Left ventricle myocardium inferior (tissue), 1 donor: Measurements from ENCODE around the gene RASL10B. TPM values are rescaled to one million over a fixed set of nuclear protein-coding genes. Genes with fewer than 3 reads are reported as not detected.

Experiments used
- DNase-seq: peaks from one replicate; pipeline ENCODE4 v3.0.0-alpha.2; 2020
- H3K27ac ChIP-seq: fragments of 200-600 bp; replicated peaks from 2 replicates; pipeline ENCODE4 v1.8.0; 2021
- H3K27me3 ChIP-seq: fragments of 200-600 bp; 2 replicates; pipeline ENCODE4 v1.8.0; 2021; ENCODE audit warnings: low read depth
- H3K36me3 ChIP-seq: fragments of 200-600 bp; 2 replicates; pipeline ENCODE4 v1.8.0; 2021
- H3K4me1 ChIP-seq: fragments of 200-600 bp; 2 replicates; pipeline ENCODE4 v1.8.0; 2021
- H3K4me3 ChIP-seq: fragments of 200-600 bp; 2 replicates; pipeline ENCODE4 v1.8.0; 2021; ENCODE audit warnings: mild to moderate bottlenecking, moderate library complexity
- H3K9me3 ChIP-seq: fragments of 200-600 bp; replicated peaks from 2 replicates; pipeline ENCODE4 v1.8.0; 2021
- CTCF ChIP-seq: fragments of 200-600 bp; IDR thresholded peaks from 2 replicates; pipeline ENCODE4 v1.8.0; 2021; ENCODE audit warnings: antibody characterized with exemption, mild to moderate bottlenecking, borderline replicate concordance
- intact Hi-C: fragments of 100-400 bp; cut with micrococcal nuclease; formaldehyde crosslinking; loops from one replicate; pipeline ENCODE4 v1.11.0; 2022
- total RNA-seq: library from RNA; stranded (reverse); fragmentation: NEBNext Ultra II Directional; extraction: Animal tissue kit (Norgen Biotek cat#: 25700); gene quantifications from one replicate; pipeline ENCODE4 v1.2.1, GENCODE V29; 2021
- donor health status: DM: no; HTN: yes; CAD: no; lungs with severe emphysema.

RASL10B gene
- total RNA-seq, 1 donor from 2014 or later, result 18.4 TPM

GRCh38 chr17:35742896-35743477 is 11.5 kb downstream of the RASL10B start:
- Histone ChIP-seq H3K27ac (no peak overlapping the region), H3K4me3 (no peak overlapping the region), H3K4me1 (peaks cover 19% of the 10 kb centered on the region), H3K9me3 (no peaks in the 10 kb centered on the region), H3K36me3 (no peaks in the 10 kb centered on the region), H3K27me3 (peaks cover 77% of the 10 kb centered on the region)
- no peak for DNase-seq
- intact Hi-C loops, result no loop called here
- TF ChIP-seq CTCF, result no peak

GRCh38 chr17:35743626-35744328 is 12.3 kb downstream of the RASL10B start:
- DNase-seq, result no peak
- no peak for TF ChIP-seq CTCF
- intact Hi-C loops, result no loop called here
- no peaks in the 10 kb centered on the region for H3K9me3 ChIP-seq
- H3K36me3 ChIP-seq, result no peaks in the 10 kb centered on the region
- H3K4me1 ChIP-seq, result peaks cover 25% of the 10 kb centered on the region
- no peak overlapping the region for H3K4me3 ChIP-seq
- peaks cover 85% of the 10 kb centered on the region for H3K27me3 ChIP-seq
- no peak overlapping the region for H3K27ac ChIP-seq

- peaks cover 27% of the 10 kb centered on the region for H3K4me1 ChIP-seq
- peaks cover 95% of the 10 kb centered on the region for H3K27me3 ChIP-seq
- H3K36me3 ChIP-seq, result no peaks in the 10 kb centered on the region
- DNase-seq, result no peak
- intact Hi-C loops, result loop anchor here (5.0 kb wide), 1 partner anchor 133 kb away; no protein-coding TSS in a partner anchor
- H3K9me3 ChIP-seq, result no peaks in the 10 kb centered on the region
- no peak for TF ChIP-seq CTCF
- no peak overlapping the region for H3K27ac ChIP-seq
- H3K4me3 ChIP-seq, result no peak overlapping the region
Observed at GRCh38 chr17:35744830-35745229, 13.4 kb downstream of the RASL10B start.

GRCh38 chr17:35745246-35745645 is 13.8 kb downstream of the RASL10B start:
- H3K27me3 ChIP-seq, result peaks cover 99% of the 10 kb centered on the region
- TF ChIP-seq CTCF, result no peak
- no peaks in the 10 kb centered on the region for H3K9me3 ChIP-seq
- H3K36me3 ChIP-seq, result no peaks in the 10 kb centered on the region
- no peak overlapping the region for H3K27ac ChIP-seq
- H3K4me3 ChIP-seq, result no peak overlapping the region
- DNase-seq, result no peak
- peaks cover 31% of the 10 kb centered on the region for H3K4me1 ChIP-seq
- intact Hi-C loops, result loop anchor here (5.0 kb wide), 1 partner anchor 133 kb away; no protein-coding TSS in a partner anchor

- H3K27me3 ChIP-seq, result peaks cover 100% of the 10 kb centered on the region
- no peak overlapping the region for H3K4me3 ChIP-seq
- peaks cover 32% of the 10 kb centered on the region for H3K4me1 ChIP-seq
- no peak for TF ChIP-seq CTCF
- DNase-seq, result no peak
- intact Hi-C loops, result loop anchor here (5.0 kb wide), 1 partner anchor 134 kb away; no protein-coding TSS in a partner anchor
- H3K36me3 ChIP-seq, result no peaks in the 10 kb centered on the region
- H3K27ac ChIP-seq, result no peak overlapping the region
- no peaks in the 10 kb centered on the region for H3K9me3 ChIP-seq
Observed at GRCh38 chr17:35745749-35746320, 14.4 kb downstream of the RASL10B start.
